Measurements from ENCODE around the gene SPCS2.
"Not testable (repeated sequence)": the region's sequence is repeated elsewhere in the genome, so short reads cannot be mapped to it uniquely, and the experiment has no call there.

Gene SPCS2

GRCh38 chr11:74942073-74942759, 6.8 kb upstream of the SPCS2 start:
- in situ Hi-C loops (cut with MboI; ENCODE audit: low sequenced_read_pairs): loop anchor here (25.0 kb wide), 1 partner anchor 295 kb away; the partner anchor contains the start of gene TPBGL

GRCh38 chr11:74948546-74948897, 544 bp upstream of the SPCS2 start:
- in situ Hi-C loops (cut with MboI; ENCODE audit: low sequenced_read_pairs): loop anchor here (25.0 kb wide), 1 partner anchor 289 kb away; the partner anchor contains the start of gene TPBGL

- in situ Hi-C loops (cut with MboI; ENCODE audit: low sequenced_read_pairs): loop anchor here (25.0 kb wide), 1 partner anchor 288 kb away; the partner anchor contains the start of gene TPBGL
These were observed 679 bp downstream of the SPCS2 start for GRCh38 chr11:74949753-74950137.

- in situ Hi-C loops (cut with MboI; ENCODE audit: low sequenced_read_pairs): no loop called here
These were observed 1.4 kb downstream of the SPCS2 start for GRCh38 chr11:74950374-74950969.

- in situ Hi-C loops (cut with MboI; ENCODE audit: low sequenced_read_pairs): no loop called here
These were observed 2.2 kb downstream of the SPCS2 start for GRCh38 chr11:74951226-74951625.

- in situ Hi-C loops (cut with MboI; ENCODE audit: low sequenced_read_pairs): no loop called here
These were observed 3.7 kb downstream of the SPCS2 start for GRCh38 chr11:74952752-74953151.

- in situ Hi-C loops (cut with MboI; ENCODE audit: low sequenced_read_pairs): no loop called here
These were observed 4.4 kb downstream of the SPCS2 start for GRCh38 chr11:74953451-74953850.

GRCh38 chr11:74954199-74954598, 5.1 kb downstream of the SPCS2 start:
- in situ Hi-C loops (cut with MboI; ENCODE audit: low sequenced_read_pairs): no loop called here

- in situ Hi-C loops (cut with MboI; ENCODE audit: low sequenced_read_pairs): no loop called here
These were observed 7.4 kb downstream of the SPCS2 start for GRCh38 chr11:74956397-74957015.

GRCh38 chr11:74957937-74958629, 9.0 kb downstream of the SPCS2 start:
- in situ Hi-C loops (cut with MboI; ENCODE audit: low sequenced_read_pairs): no loop called here

GRCh38 chr11:74960128-74960527, 11.1 kb downstream of the SPCS2 start:
- in situ Hi-C loops (cut with MboI; ENCODE audit: low sequenced_read_pairs): not testable (repeated sequence)

- in situ Hi-C loops (cut with MboI; ENCODE audit: low sequenced_read_pairs): no loop called here
These were observed 17.6 kb downstream of the SPCS2 start for GRCh38 chr11:74966651-74967050.

GRCh38 chr11:74970852-74971395, 21.9 kb downstream of the SPCS2 start:
- in situ Hi-C loops (cut with MboI; ENCODE audit: low sequenced_read_pairs): no loop called here

- in situ Hi-C loops (cut with MboI; ENCODE audit: low sequenced_read_pairs): no loop called here
These were observed 22.4 kb downstream of the SPCS2 start for GRCh38 chr11:74971424-74971823.

- in situ Hi-C loops (cut with MboI; ENCODE audit: low sequenced_read_pairs): no loop called here
These were observed 29.0 kb downstream of the SPCS2 start for GRCh38 chr11:74978041-74978440.

GRCh38 chr11:74980634-74981033, 31.6 kb downstream of the SPCS2 start:
- in situ Hi-C loops (cut with MboI; ENCODE audit: low sequenced_read_pairs): no loop called here

GRCh38 chr11:74981888-74982287, 32.8 kb downstream of the SPCS2 start:
- in situ Hi-C loops (cut with MboI; ENCODE audit: low sequenced_read_pairs): no loop called here

- in situ Hi-C loops (cut with MboI; ENCODE audit: low sequenced_read_pairs): no loop called here
These were observed 35.0 kb downstream of the SPCS2 start for GRCh38 chr11:74984070-74984469.

GRCh38 chr11:74984730-74985129, 35.7 kb downstream of the SPCS2 start:
- in situ Hi-C loops (cut with MboI; ENCODE audit: low sequenced_read_pairs): no loop called here

- in situ Hi-C loops (cut with MboI; ENCODE audit: low sequenced_read_pairs): no loop called here
These were observed 39.6 kb downstream of the SPCS2 start, which contains the start of gene NEU3 for GRCh38 chr11:74988541-74989259. Gene NEU3 (plus strand): TSS chr11:74988933. CDS start chr11:74989061, 128 bp downstream.

- in situ Hi-C loops (cut with MboI; ENCODE audit: low sequenced_read_pairs): no loop called here
These were observed 40.2 kb downstream of the SPCS2 start for GRCh38 chr11:74989260-74989638.
